GM19099 (cell line): ENCODE results near the gene PITPNM3.

ENCODE experiments used
- POLR2A ChIP-seq: IDR thresholded peaks from 3 replicates; pipeline ENCODE4 v1.6.1; 2011; ENCODE audit warnings: low read depth; ENCODE audit not compliant: insufficient read length; ENCODE audit errors: extremely low read depth

Gene PITPNM3

GRCh38 chr17:6523809-6524355, 32.5 kb downstream of the PITPNM3 start:
- no peak for TF ChIP-seq POLR2A

GRCh38 chr17:6523330-6523729, 33.0 kb downstream of the PITPNM3 start:
- TF ChIP-seq POLR2A = no peak

DNA sequence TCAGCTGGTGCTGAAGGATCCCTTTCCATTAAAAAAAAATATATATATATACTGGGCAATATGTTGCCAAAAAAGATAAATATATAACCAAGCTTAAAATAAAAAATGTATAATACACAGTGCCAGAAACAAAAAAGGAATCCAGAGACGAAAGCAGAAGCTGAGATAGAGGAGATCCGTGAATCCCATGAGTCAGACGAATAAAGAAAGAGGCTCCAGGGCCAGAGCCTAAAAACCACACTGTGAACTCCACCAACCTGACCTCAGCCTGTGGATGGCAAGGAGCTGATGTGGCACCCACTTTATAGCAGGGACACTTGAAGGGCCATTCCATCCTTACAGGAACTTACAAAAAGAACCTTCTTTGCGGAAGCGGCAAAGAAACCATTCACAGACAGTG, 34.8 kb downstream of the PITPNM3 start:
- no peak for TF ChIP-seq POLR2A

- no peak for TF ChIP-seq POLR2A
Observed at GRCh38 chr17:6517062-6517461, 39.3 kb downstream of the PITPNM3 start.

- no peak for TF ChIP-seq POLR2A
Observed at GRCh38 chr17:6514371-6514770, 42.0 kb downstream of the PITPNM3 start.

- TF ChIP-seq POLR2A = no peak
Observed at GRCh38 chr17:6512552-6512951, 43.8 kb downstream of the PITPNM3 start.

- no peak for TF ChIP-seq POLR2A
Observed at GRCh38 chr17:6510321-6510977, 45.9 kb downstream of the PITPNM3 start.

- no peak for TF ChIP-seq POLR2A
Observed at GRCh38 chr17:6509921-6510320, 46.4 kb downstream of the PITPNM3 start.

DNA sequence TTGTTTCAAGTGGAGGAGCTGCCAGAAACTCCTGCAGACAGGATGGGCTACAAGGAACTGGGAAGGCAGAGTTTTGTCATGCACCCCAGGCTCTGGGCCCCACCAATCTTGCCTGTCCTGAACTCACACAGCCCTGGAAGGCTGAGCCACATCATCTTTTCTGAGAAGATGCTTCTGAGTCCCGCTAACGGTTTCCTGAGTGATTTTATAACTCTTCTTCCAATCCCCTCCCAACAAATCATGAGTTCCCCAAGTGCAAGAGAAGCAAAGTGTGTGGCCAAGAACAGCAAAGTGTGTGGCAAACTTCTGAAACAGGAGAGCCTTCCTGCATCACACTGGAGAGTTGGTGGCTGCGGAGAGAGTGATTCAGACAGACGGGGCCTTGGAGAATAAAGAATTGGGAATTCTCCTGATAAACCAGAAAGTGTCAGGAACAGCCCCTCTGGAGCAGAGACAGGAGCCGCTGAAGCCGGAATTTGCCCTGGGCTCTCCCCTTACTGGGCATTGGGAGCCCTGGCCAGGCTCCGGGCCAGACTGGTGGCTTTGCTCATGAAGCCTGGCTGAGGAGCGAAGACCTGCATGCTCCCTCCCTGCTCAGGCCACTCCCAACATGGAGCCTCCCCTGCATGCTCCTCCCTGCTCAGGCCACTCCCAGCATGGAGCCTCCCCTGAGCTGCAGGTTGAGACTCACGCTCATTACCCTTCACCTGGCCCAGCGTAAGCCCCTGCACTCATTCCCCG, 47.2 kb downstream of the PITPNM3 start:
- TF ChIP-seq POLR2A = no peak

- no peak for TF ChIP-seq POLR2A
Observed at GRCh38 chr17:6508519-6509030, 47.8 kb downstream of the PITPNM3 start.

DNA sequence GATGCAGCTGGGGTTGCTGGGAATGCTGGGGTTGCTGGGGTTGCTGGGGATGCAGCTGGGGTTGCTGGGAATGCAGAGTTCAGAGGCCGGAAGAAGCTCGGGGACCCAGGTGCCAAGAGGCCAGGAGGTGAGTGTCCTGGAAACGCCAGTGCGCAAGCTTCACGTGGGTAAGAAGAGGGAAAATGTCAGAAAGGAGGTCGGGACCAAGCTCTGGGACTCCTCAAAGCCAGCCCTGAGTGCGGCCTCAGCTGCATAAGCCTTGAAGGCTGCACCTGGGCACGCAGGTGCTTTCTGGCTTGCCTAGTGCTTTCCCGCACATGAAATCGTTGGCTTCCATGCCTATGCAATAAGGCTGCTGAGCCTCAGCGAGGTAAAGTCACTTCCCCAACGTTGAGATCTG, 48.3 kb downstream of the PITPNM3 start:
- TF ChIP-seq POLR2A = no peak

- no peak for TF ChIP-seq POLR2A
Observed at GRCh38 chr17:6507535-6507934, 48.8 kb downstream of the PITPNM3 start.

DNA sequence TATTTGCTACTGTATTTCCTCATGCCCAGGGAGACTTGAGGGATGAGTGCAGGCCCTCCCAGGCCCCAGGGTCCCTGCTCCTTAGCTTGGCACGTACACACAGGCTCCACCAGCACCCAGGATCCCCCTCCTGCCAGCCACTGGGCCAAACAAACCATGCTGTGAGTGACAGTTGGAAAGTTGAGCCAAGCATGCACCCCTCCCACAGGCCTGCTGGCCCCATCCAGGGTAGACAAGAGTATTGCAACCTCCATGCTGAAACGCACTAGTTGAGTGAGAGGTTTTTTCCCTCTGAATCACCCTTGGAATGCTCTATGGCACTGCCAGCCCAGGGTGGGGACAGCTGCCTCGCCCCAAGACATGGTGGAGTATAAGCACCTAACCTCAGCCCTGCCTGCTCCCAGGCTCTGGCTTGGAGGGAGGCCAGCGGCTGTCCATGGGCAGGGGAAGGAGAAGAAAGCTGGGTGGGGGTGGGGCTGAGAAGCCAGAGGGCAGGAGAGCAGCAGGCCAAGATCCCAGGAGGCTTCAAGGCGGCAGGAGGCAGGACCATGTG, 49.6 kb downstream of the PITPNM3 start:
- no peak for TF ChIP-seq POLR2A

DNA sequence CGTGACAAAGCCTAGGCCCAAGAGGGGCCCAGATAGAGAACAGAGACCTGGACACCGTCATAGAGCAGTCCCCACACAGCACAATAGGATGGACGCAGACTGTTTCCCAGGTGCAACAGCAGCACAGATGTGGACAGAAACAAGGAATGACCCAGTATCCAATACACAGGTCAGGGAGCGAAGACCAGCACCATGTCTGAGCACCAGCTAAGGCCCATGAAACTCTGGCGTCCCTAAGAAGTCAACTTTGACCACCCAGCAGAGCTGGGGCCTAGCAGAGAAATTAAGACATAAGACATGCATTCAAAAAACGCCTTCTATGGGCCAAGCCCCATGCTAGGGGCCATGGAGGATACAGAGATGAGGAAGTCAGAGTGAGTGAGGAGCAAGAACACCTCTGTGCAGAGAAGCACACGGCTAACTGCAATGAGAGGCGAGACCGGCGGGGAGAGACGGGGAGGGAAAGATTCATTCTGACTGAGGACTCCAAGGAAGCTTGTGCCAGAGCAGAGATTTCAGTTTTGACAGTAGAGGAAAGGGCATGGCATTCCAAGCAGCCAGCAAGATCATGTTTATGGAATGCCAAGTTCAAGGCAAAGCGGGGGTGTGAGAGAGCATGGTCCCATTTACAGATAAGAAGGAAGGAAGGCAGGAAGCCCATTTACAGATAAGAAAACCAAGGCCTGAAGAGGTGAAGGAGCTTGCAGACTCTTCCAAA, 50.8 kb downstream of the PITPNM3 start:
- TF ChIP-seq POLR2A = no peak

- TF ChIP-seq POLR2A = no peak
Observed at GRCh38 chr17:6503641-6504195, 52.6 kb downstream of the PITPNM3 start.
